GM21529 (cell line): ENCODE measurements around the gene ANKRD63.

Experiments
- ATAC-seq: cut with Tn5 transposase; IDR thresholded peaks from one replicate; pipeline ENCODE4 v1.9.1; 2021; ENCODE audit not compliant: unreplicated experiment

The ANKRD63 gene

DNA sequence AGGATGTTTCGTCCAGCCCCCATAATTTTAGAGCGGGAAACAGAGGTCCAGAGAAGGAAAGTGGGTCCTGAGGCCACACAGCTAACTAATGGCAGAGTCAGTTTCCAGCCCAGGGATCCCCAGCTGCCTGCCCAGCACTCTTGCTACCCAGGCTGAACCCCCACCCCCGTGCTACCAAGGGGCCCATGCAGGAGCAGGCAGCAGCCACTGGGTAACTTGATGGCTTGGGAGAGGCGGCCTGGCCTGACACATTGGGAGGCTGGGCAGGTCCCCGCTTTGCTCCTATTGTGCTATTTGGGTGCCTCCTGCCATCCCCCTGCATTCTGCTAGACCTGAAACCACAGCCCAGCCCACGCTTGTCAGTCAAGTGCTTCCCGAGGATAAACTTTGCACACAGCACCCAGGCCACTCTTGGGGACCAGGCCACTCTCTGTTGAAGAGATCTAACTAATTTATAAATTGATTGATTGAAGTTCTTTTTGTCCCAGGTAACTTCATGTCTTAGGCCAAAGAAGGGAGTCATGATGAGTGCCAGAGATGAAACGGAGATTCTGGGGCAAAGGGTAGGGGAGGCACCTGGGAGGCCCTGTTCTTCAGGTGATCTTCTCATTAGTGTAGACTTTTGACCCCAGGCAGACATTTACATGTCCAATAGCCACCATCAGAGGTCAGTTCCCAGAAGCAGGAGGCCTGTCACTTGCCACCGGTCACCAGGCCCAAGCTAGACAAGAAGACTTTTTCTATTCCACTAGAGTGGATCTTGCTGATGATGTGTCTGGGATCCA is 37.0 kb downstream of the ANKRD63 start:
- no peak for ATAC-seq

DNA sequence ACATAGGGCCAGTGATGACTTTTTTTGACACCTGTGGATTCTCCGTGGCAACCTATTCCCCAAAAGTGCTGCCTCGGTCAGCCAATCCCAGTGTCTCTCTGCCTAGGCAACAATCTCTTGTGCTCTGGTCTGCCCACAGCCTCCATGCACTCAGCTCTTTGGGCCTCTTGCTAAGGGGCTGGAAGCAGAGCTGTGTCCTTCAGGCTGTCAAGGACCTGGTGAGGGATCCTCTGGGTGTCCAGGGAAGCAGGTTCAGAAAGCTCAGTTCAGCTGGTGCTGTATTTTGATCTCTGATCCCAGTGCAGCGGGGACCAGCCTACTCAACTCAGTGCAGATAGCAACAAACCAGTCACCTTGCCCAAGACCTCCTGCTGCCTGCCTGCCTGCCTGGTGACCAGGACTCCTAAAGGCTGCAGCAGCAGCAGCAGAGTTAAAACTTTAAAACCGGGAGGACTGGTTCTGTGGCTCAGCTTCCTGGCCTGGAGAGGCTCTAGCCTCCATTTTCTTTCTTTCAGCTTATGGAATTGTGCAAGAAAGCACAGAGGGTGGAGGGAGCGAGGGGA is 37.8 kb downstream of the ANKRD63 start:
- ATAC-seq = no peak

DNA sequence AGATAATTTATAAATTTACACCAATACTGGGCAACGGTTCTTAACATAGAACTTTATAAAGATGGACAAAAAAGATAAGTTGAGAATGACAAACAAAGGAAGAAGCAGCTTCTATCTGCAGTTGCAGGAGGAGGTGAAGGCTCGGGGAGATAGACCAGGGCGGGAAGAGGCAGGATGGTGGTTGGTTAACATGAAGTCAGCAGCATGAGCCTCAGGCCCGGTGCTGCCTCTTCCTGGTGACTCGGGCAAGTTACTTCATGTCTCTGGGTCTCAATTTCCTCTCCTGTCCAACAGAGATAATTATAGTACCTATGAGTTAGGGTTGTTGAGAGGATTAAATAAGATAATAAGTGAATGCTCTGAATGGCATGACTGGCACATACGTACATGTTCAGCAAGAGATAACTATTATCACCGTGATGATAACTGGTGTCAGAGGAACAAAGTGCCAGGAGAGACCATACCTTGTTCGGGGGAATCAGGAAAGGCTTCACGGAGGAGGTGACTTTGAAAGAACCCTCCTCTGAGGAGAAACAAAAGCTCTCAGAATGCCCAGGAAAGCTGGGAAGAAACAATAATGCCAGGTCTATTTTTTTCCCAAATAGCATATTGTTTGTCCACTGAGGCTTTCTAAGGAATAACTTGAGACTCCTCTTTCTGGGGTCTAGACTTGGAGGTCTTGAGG is 39.6 kb downstream of the ANKRD63 start:
- no peak for ATAC-seq

DNA sequence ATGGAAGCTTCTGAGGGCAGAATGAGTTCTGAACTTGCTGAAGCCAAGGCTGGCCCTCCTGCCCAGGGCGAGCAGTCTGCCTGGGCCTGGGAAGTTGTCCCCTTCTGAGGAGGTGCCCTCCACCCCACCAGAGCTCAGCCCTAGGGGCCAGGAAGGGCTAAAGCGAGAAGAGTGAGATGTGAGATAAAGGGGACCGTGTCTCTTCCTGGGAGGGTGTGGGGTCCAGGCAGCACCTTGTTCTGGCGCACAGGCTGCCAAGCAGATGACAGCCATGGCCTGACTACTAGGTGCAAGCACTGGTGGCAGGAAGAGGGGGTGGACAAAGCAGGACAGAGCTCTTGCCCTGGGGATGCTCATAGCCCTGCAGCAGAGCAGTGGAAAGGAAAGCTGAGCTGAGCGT is 40.3 kb downstream of the ANKRD63 start:
- ATAC-seq = no peak

DNA sequence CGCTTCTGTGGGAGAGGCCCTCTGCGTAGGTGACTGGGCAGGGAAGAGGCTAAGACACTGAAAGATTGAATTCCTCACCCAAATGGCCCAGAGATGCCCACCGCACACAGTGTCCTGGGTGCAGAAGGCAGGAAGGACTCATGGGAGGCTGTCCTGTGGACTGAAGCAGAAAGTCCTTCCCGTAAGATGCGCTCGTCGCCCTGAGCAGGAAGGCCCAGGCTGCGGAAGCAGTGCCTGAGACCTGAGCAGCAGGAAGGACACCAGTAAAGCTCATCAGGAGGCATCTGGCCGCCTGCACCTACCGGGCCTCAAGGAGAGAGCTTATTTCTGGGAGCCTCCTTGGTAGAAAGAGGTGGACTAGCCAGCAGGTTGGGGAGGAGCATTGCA is 40.7 kb downstream of the ANKRD63 start:
- ATAC-seq = no peak

- no peak for ATAC-seq
Observed at GRCh38 chr15:40241269-40242212, 41.3 kb downstream of the ANKRD63 start.

GRCh38 chr15:40240619-40241221 is 42.1 kb downstream of the ANKRD63 start:
- no peak for ATAC-seq

DNA sequence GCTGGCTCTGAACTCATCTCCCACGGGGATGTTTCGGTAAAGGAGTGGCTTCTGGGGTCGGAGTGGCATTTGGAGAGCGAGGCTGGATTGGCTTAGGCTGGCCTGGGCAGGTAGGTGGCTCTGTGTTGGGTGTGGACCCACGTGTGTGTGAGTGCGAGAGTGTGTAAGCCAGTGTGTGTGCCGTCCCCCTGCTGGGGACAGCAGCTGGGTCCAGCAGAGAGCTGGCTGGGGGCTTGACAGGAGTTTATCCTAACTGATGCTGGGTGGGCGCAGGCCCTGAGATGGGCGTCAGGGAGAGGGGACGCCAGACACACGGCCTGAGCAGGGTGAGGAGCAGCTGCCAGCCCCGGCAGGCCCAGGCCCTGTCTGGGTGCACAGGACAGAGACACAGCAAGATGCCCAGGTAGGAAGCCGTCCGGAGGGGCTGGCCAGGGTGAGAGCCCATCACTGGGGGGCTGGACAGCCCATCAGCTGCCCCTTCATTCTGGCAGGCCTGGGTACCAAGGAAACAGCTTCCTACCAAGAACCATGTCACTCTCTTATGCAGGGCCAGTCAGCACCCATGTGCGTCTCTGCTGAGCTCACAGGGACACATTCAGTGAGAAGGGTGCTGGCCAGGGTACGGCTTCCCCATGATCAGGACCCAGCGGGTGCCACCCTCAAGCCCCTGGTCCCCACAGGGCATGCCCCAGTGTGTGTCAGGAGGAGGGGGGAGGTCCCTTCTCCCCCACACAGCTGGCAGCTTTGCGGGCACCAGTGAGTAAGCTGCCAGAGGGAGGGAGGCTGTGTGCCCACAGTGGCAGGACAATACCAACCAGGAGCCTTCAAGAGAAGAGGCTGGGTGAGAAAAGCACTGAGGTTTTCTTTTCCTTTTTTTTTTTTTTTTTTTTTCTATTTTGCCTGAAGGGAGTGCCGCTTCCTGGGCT is 42.9 kb downstream of the ANKRD63 start:
- no peak for ATAC-seq

- ATAC-seq = no peak
Observed at GRCh38 chr15:40239404-40239692, 43.5 kb downstream of the ANKRD63 start.

DNA sequence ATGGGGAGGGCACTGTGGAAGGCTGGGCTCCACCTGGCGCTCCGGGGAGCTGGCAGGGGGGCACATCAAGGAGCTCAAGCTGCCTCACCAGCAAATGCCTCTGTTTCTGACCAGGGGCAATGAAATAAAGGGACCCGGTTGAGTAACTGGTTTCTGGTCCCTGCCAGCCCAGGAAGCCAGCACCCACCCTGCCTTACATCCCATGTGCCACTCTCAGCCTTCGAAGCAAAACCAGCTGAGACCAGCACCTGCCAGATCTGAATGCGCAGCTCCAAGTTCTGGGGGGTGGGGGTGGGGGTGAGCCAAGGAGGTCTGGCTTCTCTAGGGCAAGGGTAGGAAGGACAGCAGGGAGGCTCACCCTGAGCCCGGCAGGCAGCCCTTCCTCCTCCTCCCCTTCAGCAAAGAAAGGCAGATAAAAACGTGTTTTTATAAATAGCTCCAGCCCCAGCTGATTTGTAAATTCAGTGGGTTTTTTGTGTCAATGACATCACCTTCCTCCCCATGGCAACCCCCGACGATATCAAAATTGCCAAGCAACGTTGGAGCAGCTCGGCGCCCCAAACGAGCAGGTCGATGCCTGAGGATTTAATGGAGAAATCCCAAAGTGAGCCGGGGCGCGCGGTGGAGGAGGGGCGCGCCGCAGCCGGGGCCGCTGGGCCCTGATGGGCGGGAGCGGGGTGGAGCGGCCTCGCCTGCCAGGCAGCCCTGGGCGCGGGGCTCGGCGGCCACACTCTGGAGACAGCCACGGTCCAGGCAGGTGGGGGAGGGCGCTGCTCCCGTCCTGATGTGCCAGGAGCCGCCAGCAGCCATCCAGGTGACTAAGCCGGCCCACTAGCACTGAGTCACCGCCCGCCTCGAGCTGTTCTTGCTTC is 44.1 kb downstream of the ANKRD63 start, which contains the start of gene PAK6:
TSS of gene PAK6 (plus strand) at position 532 of the 872 bp plus-strand sequence. CDS start 25,723 bp downstream, outside the sequence.
- ATAC-seq = no peak

GRCh38 chr15:40235201-40235885 is 47.5 kb downstream of the ANKRD63 start:
- ATAC-seq = no peak

DNA sequence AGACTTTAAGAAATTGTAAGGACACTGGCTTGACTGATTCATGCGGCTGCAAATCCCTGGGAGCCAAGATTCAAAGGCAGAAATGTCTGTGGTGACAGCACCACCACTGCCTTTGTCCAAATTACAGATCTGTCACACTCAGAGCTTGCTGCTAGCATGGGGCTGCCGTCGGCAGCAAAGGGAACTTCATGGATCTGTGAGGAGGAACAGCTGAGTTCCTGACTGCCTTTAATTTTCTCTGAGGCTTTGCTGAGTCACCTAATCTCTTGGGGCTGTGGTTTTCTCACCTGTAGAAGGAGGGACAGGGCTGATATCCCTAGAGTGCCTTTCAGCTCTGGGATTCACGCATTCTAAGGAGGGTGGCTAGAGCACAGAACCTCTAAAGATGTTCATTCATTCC is 48.1 kb downstream of the ANKRD63 start:
- no peak for ATAC-seq

DNA sequence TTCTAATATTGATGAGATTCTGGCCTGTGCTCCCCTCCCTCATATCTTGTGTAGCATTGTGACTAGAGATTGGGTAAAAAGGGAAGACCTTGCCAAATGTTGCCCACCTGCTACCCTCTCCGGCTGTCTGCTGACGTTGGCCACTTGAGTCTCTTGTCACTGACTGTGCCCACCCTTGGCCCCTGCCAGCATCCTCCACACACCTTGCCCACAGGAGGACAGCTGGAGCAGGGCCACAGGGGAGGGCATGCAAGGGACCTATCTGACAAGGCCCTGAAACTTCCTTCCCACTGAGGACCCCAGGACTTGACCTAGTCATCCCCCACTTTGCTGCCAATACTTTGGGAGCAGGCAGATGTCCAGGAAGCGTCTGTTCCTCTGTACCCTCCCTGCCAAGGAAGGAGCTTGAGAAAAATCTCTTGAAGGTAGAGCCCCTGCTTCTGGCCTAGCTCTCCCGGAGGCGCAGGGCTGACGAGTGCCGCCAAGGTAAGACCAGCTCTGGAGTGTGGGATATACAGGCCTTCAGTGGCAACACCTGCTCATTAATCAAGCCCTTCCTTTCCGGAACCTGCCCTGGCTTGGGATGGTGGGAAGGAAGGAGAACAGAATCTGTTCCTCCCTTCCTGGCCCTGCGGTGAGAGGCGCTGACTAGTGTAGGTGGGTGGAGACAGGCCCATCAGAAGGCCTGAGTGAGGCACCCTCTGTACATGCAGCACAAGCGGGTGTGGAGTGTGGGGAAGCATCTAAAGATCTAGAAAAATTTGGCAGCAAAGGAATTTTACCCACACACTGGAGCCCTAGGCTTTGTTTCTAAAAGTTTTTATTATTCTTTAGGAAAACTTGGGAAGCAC is 48.9 kb downstream of the ANKRD63 start:
- ATAC-seq = no peak

- no peak for ATAC-seq
Observed at GRCh38 chr15:40232625-40233070, 50.2 kb downstream of the ANKRD63 start.
